Measurements from ENCODE around the gene AGAP2. TPM values are rescaled to one million over a fixed set of nuclear protein-coding genes. Genes with fewer than 3 reads are reported as not detected.
A peak's percentile ranks its signal among the peaks of the same experiment; 100 is the strongest.

The AGAP2 gene
- total RNA-seq, 1 experiment from 2014 or later: 5.3 TPM

- H4K20me1 ChIP-seq (ENCODE audit: control insufficient read depth, insufficient read depth, insufficient read length): no peaks in the 10 kb centered on the region
- WGBS (ENCODE audit: extremely low coverage, insufficient read length, low lambda C conversion rate): no CpG with 5 or more reads among the region's 38 CpGs
- no peak within 1 kb of the TSS for H3K56ac ChIP-seq (ENCODE audit: insufficient read length, low read depth, low read length)
- H3K36me3 Mint-ChIP-seq (ENCODE audit: insufficient read depth in 1 of 3, low read depth in 3 of 3): peaks cover 20 to 39% (median 31%) of the 10 kb centered on the region in 3 experiments
- H3K4me1 ChIP-seq (ENCODE audit: insufficient read depth, low read length): peaks cover 3% of the 10 kb centered on the region; the same call in 1 of the 2 replicates
- peak within 1 kb of the TSS; percentile 80 for H3K4me2 ChIP-seq (ENCODE audit: insufficient read depth, insufficient read length, low read length)
- H3K27me3 ChIP-seq (ENCODE audit: insufficient read depth, low read length): peaks cover 31% of the 10 kb centered on the region; the same call in 1 of the 2 replicates
- H2BK5ac ChIP-seq (ENCODE audit: insufficient read length, low read length): no peak within 1 kb of the TSS
- no peak within 1 kb of the TSS for H4K91ac ChIP-seq (ENCODE audit: insufficient read length, low read depth, low read length)
- H2BK120ac ChIP-seq (ENCODE audit: low read depth, low read length, poor library complexity, severe bottlenecking): no peak within 1 kb of the TSS
- peaks cover 40% of the 10 kb centered on the region for H3K27me3 Mint-ChIP-seq (ENCODE audit: low read depth)
- H2BK20ac ChIP-seq (ENCODE audit: low read depth, low read length, poor library complexity, severe bottlenecking): no peak within 1 kb of the TSS
- DNase-seq: peak; percentile 87
- H3K9ac ChIP-seq (ENCODE audit: extremely low read depth, insufficient read length, low read length): no peak within 1 kb of the TSS
- no peaks in the 10 kb centered on the region for H3K79me1 ChIP-seq (ENCODE audit: insufficient read depth, low read depth, low read length, poor library complexity, severe bottlenecking)
- H3K23me2 ChIP-seq (ENCODE audit: insufficient read length, low read depth, low read length, poor library complexity, severe bottlenecking): peaks cover 25% of the 10 kb centered on the region
- H3K27ac ChIP-seq (ENCODE audit: insufficient read length, low read depth, low read length): no peak within 1 kb of the TSS
- no peaks in the 10 kb centered on the region for H3K79me2 ChIP-seq (ENCODE audit: insufficient read depth, low read length)
- no peak within 1 kb of the TSS for H3K4ac ChIP-seq (ENCODE audit: low read depth, low read length)
- no peak within 1 kb of the TSS for H4K8ac ChIP-seq (replicated peaks; ENCODE audit: insufficient read length, low read depth, low read length)
- H3K9me3 ChIP-seq (ENCODE audit: control insufficient read depth, low read depth, low read length): no peaks in the 10 kb centered on the region
- no peak within 1 kb of the TSS for H4K5ac ChIP-seq (ENCODE audit: insufficient read length, low read depth, low read length)
- H2AFZ ChIP-seq (ENCODE audit: low read length): no peak within 1 kb of the TSS
- TF ChIP-seq CTCF (conservative IDR thresholded peaks at IDR 0.05): no peak; the same call in 2 of the 3 replicates
- peak within 1 kb of the TSS; percentile 57 to 75 for H3K4me3 Mint-ChIP-seq
- no peak within 1 kb of the TSS for H2AK5ac ChIP-seq (ENCODE audit: insufficient read length, low read length)
- no peak within 1 kb of the TSS; the same call in 1 of the 2 replicates for H3K14ac ChIP-seq (ENCODE audit: insufficient read depth, low read length)
- H3K23ac ChIP-seq (ENCODE audit: insufficient read length, low read depth, low read length): no peak within 1 kb of the TSS
- peaks cover 32 to 47% of the 10 kb centered on the region in 2 experiments for H3K4me1 Mint-ChIP-seq
- no peak within 1 kb of the TSS for H3T11ph ChIP-seq (ENCODE audit: low read length)
- H3K27ac Mint-ChIP-seq: peak within 1 kb of the TSS in 2 of 3 experiments; percentile 44 to 51; a peak in 1 of 7 replicates
- no peaks in the 10 kb centered on the region for H3K9me3 Mint-ChIP-seq
- H2BK15ac ChIP-seq (ENCODE audit: low read depth, low read length): no peak within 1 kb of the TSS
- H3K18ac ChIP-seq (ENCODE audit: insufficient read length, low read depth, low read length): no peak within 1 kb of the TSS
- H2BK12ac ChIP-seq (ENCODE audit: insufficient read length, low read depth, low read length): no peak within 1 kb of the TSS
Observed at GRCh38 chr12:57766464-57767304, 28.1 kb upstream of the AGAP2 start, which contains the start of gene CYP27B1. Gene CYP27B1 (minus strand): TSS chr12:57767078. CDS start chr12:57767041, 37 bp downstream.

All from H9 (cell line).